ENCODE measurements around the gene APP.
"Not testable (repeated sequence)": the region's sequence is repeated elsewhere in the genome, so short reads cannot be mapped to it uniquely, and the experiment has no call there.

The APP gene

DNA sequence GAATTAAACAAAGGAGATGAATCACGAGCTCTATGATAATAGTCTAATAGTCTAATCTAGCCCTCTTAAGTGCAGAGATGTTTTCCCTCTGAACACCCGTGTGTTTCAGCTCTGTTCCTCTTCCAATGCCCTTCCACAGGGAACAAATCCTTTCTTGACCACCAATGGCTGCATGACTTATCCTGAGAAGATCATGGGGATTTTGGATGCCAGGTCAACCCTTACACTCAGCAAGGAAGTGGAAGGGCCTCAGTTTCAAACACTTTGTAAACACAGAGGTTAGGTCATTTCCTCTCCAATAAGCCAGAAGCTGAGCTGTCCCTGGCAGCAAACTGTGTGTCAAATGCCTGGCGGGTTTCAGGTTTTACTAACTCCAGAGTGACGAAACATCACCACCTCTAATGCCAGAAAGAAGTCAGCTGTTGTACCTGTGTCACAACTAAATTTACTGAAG is 235.8 kb downstream of the APP start:
- DNase-seq, result no peak

DNA sequence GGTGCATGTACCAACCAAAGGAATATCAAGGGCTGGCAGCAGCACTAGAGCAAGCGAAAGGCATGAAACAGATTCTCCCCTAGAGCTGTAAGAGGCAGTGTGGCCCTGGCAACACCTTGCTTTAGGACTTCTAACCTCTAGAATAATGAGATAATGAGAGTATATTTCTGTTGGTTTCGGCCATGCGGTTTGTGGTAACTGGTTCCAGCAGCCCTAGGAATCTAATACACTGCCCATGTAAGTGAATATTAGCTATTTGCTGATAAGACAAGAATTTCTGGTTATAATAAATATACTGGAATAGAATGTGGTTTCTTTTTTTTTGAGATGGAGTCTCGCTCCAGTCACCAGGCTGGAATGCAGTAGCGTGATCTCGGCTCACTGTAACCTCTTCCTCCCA is 236.4 kb downstream of the APP start:
- no peak for DNase-seq

DNA sequence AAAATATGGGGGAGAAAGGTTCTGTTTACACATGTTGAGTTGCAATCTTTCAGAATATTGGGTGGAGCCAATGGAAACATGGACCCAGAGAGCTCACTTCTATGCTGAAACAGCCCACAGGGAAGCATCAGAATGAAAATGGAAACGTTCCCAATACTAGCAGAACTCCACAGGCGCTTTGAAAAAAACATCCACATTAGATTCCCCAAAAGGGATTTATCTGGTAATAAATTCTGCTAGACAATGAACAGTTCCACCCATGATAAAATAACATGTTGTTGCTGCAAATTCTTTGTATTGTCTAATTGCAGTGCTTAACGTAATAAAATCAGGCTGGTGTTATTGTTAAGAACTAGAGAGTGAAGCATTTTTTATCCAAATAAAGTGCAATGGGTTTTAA is 238.8 kb downstream of the APP start:
- DNase-seq, result no peak

DNA sequence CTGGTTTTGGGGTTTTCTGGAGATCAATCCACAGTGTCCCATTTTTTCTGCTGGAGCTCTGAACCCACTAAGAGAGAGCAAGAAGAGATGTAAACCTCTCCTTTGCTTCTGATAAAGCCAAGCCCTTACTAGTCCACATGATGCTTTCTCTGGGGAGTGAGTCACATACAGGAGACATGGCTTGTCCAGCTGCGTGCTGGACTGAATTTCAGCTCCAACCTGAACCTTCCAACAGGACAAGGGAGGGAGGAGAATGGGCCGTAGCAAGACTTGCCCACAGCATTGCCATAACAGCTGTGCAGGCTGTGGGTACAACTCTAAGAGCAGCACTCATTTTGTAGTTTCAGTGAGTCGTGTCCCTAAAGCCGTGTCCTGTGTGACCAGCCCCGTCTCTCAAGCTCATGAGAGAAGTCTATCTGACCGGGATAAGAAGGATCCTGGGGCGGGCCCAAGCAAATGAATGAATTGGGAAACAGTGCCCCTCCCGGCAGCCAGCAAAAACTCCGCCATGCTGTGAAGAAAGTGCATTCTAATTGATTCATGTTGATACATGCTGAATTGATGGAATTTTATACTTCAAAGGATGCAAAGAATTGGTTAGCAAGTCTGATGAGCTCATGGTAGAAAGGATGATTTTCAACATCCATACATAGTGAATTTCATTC is 240.6 kb downstream of the APP start:
- no peak for DNase-seq

DNA sequence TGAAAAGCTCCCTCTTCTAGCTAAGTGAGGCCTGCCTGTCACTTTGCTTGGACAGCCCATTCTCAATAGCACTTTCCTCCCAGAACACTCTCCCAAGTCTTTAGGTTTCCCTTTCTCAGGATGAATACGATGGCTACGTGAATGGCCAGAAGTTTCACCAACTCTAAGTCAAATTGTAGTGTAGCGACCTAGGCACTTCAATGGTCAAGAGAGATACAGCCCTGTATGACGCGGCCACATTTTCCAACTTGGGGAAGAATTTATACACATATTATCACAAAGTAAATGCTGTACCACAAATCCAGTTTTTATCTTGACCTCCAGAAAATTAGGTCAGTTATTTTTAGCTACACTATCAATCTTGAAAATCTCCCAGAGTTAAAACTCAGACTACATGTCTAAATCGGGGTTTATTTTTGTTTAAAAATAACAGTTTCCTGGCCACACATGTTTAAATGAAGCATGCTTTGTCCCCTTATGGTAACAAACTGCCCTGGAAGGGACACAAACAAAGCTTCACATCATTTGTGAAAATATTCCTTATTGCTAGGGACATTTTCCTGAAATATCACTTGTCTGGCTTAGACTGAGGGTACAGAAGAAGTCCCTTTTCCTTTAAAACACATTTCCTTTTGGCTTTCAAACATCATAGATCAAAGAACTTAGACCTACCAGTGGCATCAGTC is 243.2 kb downstream of the APP start:
- DNase-seq, result no peak

DNA sequence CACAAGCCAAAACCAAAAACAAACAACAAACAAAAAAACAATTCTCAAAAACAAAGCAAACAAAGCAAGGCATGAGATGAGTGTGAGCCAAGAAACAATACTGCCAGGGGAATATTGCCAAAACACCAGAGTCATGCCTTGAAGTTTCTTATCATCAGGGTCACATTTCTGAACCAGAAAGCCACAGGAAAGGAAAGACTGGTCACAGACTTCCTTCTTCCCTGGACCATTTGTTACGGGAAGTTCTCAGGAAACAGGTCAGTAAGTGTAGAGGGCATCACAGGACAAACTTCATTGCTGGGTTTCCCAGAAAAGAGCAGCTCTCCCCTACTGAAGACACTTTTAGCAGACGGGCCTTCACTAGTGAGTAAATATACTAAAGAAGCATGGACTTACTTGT is 244.6 kb downstream of the APP start:
- DNase-seq, result no peak

DNA sequence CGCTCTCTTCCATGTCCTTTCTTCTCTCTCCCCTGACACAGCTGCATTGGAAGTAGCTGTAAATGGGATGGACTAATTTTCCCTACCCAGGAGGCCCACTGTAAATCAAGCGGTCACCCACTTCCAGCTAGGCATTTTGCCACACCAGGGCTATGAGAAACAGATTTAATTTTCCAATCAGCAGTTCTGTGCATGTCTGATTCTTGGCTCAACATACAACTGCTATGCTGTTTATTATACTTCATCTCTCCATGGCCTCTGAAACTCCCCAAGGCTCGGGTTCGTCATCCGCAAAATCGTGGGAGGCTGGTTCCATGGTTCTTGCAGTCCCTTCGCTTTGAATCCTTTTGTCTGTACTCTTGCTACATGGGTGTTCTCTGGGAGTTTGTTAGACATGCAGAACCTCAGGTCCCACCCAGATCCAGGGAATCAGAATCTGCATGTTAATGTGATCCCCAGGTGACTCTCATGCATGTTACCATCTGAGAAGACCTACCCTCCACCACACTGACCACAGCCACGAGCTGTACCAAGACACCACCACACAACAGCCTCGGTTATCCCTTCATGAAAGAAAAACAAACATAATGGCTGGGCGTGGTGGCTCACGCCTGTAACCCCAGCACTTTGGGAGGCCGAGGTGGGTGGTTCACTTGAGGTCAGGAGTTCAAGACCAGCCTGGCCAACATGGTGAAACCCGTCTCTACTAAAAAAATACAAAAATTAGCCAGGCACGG is 245.3 kb downstream of the APP start:
- DNase-seq, result no peak

DNA sequence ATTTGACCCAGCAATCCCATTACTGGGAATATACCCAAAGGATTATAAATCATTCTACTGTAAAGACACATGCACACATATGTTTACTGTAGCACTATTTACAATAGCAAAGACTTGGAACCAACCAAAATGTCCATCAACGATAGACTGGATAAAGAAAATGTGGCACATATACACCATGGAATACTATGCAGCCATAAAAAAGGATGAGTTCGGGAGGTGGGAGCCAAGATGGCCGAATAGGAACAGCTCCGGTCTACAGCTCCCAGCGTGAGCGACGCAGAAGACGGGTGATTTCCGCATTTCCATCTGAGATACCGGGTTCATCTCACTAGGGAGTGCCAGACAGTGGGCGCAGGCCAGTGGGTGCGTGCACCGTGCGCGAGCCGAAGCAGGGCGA is 252.4 kb downstream of the APP start:
- not testable (repeated sequence) for DNase-seq

DNA sequence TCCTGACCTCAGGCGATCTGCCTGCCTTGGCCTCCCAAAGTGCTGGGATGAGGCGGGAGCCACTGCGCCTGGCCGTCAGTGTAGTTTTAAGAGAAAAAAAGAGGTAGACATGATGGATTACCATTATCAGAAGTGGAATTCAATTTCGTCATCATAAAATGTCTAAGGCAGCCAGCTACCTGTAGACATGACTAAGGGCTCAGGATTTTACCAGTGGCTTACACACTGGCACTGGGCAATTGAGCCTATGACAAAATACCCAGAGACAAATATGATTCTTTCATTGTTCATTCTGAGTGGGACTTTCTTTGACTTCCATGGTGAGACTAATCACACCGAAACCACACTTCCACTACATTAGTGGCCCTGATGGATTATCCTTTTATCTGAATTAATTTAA is 254.3 kb downstream of the APP start:
- no peak for DNase-seq

DNA sequence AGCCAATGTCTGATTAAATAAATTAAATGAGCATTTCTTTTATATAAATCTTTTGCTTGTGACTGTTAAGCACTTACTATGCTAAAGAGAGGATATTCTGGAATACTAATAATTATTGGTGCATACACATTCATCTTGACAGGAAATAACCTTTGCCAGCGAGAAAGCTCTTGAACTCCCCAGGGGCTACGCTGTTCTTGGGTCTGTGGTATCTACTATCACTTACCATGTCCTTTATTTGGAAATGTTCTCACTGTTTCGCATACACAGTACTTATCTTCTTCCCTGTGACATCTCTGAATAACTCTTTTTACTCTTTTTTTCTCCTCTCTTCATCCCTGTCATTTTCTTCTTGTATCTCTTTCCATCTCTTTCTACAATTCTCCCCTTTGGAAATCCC is 257.1 kb downstream of the APP start:
- DNase-seq, result no peak

DNA sequence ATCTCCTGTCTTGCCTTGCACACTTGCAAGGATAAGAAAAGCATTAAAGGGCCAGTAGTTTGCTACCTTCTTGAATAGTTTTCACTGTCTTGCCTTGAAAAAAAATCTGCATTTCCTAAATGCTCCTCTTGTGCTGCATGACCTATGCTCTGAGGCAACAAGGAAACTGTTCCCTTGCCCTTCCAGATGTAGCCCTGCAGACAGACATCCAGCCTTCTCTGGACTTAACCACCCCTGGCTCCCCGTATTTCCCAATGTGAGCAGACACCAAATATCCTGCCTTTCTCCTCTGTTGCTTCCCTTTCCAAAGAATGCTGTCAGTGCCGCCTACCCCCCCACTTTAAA is 258.2 kb downstream of the APP start:
- DNase-seq, result no peak

DNA sequence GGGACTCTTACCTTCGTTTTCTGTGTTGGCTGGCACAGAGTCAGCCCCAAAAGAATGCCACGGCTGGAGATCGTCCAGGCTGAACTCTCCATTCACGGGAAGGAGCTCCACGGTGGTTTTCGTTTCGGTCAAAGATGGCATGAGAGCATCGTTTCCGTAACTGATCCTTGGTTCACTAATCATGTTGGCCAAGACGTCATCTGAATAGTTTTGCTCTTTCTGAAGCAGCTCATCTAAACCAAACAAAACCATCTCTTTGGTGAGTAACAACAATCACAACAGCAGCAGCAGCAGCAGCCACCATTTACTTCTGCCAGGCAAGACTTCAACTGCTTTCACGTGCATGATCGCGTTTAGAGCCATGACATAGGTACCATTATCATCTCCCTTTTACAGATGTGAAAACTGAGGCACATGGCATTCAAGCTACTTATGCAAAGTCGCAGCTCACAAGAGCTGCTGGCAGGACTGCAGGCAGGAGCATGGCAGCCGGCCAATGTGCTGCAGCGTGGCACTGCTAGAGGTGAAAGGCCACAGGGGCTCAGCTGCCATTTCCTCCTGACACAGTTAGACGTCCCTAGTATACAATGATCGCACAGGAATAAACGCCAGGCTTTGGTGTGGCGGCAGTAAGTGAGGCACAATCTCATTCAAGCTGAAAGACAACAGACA is 258.7 kb downstream of the APP start:
- DNase-seq, result no peak

DNA sequence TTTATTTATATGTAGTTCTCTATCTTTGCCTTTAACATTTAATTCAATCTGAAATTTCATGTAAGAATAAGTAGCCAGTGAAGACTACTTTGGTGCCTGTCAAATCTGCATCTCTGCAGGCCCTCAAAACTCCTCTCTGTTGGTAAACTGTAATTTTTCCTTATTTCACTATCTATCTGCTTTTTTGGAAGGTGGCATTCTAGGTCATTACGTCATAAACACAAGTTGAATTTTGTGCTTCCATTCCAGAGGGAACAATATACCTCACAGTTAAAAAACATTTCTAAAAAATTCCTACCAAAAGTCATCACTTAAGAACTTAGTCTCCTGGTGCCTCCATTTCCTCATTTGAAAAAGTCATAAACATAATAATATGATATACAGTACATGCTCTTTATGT is 259.8 kb downstream of the APP start:
- no peak for DNase-seq

DNA sequence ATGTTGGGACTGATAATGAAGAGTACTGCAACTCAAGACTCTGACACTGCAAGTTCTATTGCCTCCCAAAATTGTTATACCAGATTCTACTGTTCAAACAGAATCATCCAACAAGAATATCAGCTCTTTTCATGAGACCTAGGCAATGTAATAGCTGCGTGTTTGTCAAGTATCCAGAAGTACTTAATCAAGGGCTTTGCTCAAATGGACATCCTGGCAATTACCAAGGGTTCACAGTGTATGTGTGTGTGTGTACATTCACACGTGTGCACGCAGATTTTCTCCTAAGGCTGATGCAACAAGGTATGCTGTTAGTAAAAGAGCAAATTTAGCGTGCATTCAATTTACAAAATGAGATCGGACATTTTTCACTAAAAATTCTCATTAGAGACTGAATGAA is 261.2 kb downstream of the APP start:
- DNase-seq, result no peak

DNA sequence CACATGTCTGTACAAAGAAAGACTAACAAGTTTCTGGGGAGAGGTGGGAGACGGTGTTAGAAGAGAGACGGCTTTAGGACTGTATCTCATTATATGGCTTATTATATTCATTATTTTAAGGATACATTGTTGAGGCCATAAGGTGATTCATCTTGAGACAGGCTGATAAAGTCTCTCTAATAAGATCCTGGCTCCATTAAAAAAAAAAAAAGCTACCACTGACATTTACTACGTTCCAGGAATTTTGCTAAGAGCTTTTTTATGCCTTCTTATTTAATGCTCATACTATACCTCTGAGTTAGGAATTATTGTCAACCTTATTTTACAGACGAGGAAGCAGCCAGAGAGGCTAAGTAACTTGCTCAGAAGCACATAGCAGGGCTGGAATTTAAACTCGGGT is 262.1 kb downstream of the APP start:
- DNase-seq, result no peak

DNA sequence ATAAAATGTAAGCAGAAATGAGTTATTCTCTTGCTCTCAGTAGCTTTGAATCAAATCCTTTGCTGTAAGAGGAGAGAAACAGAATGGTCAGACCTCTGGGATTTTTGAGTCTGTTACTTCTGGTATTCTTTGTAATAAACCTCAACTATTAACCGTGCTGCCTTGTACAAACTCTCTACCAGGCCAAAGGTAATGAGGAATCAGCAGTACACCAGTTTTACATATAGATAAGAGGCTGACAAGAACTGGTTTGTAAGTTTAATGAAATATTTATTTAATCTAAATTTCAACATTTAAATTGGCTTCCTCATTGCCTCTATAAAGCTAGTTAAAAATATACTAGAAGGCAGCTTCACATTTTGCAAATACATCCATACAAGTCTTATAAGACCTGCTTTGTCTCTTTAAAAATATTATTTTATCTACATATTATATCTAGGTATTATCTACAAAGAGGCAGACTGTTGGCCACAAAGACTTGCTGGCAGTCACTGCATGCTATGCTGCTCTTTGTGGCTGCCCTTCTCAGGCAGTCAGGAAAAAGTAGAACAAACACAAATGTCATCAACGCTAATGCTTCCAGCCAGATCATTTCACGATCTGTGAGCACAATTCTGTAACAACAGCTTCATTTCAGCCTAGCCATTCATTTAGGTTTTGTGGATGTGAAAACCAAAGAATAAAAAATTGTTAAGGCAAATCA is 262.8 kb downstream of the APP start:
- DNase-seq, result no peak

DNA sequence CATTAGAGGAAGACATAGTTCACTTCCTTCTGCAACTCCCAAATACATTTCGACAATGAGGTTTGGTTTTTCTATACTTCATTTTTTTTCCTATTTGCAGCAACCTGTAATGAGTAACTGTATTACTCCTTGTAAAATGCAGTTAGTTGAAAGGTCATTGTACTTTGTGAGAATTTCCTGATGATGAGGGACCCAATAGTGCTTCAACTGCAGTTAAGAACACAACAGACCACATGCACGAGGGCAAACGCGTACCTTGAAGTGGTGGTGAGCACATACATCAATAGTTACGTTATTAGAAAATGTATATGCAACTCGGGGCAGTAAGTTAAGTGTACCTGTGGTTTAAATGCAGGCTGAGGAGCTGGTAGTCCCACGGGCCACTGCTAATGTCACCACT is 264.0 kb downstream of the APP start:
- DNase-seq, result no peak

DNA sequence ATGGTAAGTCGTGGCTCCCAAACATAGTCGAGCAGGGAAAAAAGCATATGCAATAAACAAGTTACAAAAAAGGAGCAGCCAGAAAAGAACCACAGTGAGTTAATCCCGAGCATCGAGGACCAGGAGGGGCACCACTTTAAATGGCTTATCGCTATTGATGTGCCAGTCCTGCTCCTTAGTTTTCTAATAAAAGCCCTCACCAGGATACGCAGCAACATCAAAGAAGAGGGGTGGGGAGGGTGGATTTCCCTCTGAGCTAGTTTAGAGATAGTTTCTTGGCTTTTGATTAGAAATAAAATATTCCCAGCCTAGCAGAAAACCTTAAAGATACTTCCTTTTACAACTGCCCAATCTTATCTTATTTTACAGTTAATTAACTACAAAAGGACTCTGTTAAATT is 265.4 kb downstream of the APP start:
- peak; percentile 13 to 43 for DNase-seq

DNA sequence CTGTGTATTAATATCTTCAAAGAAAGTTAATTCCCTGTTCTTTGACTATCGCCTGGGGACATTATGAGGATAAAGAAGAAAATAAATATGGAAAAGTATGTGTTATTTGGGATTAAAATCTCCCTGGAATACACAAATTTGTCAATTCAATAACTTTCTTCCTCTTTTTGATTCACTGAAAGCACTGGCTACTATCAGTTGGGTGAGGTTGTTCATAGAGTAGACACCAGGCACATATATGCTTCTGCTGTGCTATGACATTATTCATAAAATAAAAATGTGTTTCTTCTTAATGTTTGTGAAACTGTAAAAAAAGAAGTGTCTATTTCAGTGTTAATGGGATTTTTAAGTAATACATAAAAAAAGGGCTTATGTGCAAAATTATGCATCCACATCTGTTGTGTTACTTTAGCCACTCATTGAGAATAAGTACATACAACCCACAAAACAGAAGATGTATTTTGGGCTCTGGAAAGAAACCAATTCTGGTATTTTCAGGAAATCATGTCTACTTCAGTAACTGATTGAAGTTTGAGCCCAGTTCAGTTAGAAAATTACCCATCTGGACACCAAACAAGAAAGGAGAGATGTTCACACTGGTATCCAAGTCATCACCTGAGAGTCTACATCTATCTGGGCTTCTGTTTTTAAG is 266.4 kb downstream of the APP start:
- no peak for DNase-seq

DNA sequence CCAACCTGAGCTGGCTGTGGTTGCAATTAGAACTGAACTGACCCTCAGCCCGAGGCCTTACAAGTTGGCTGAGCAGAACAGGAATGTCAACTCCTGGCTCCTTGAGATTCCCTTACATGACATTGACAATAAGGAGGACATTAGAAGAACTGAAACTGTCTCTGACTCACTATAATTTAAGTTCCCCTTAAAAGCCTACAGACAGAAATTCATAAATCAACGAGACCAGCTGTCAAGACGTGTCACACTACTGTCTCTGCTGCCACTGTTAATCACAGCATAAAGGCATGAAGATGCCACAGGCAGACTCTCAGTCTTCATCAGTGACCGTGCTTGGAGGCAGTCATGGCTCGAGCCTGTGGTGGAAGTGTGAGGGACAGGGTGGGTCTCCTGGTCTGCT is 267.0 kb downstream of the APP start:
- no peak for DNase-seq

DNA sequence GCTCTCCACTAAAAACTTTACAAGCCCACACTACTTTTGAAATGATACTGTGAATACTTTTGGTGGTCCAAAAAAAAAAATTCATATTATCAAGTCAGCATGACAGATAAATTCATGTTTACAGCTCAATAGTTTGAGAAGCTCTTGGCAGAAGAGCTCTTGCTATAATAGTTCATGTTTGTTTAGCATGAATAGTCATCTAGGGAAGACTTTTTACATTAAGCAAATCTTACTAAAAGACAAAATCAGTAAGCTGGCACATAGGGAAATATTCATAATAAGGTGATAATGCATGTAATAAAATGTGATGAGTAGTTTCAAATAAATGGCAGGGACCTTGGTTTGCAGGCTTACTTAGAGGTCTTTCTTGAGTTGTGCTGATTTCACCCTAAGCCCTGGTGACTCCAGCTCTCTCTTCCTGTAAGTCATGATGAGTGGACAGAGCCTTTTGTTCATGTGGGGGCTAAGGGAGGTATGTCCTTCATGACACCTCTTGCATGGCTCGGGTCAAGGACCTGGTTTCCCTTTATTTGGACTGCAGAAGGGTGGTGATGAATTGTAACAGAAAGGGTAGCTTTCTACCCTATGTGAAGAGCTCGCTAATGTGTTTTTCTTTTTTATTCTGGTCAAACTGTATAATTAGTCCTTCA is 269.1 kb downstream of the APP start:
- no peak for DNase-seq

DNA sequence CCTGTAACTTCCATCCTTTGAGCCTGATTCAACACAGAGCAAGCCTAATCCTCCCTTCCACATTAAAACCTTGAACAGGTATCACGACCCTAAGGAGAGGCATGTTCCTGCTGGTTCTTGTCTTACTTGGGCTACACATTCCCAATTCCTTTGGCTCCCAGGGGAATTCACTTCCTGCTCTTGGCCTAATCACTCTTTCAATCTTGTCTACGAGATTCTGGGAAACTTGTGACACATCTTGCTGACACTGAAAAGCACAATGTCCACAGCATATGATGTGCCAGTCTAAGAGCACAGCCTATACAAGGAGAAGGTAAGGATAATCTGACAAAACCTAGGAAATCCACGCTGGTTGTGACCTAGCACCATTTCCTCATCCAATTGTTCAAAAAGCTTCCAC is 271.9 kb downstream of the APP start:
- no peak for DNase-seq

All from NCI-H524 (cell line).